NB4 (cell line): ENCODE measurements around the gene WNT6.

ENCODE experiments used
- POLR2A ChIP-seq: IDR thresholded peaks from 2 replicates; pipeline ENCODE4 v1.6.1; 2011; ENCODE audit warnings: mild to moderate bottlenecking; ENCODE audit not compliant: insufficient read length; ENCODE audit errors: extremely low read depth
- TF ChIP-seq, protein P1 (sequence below): IDR thresholded peaks from one replicate; pipeline ENCODE4 v1.5.1; 2012; ENCODE audit warnings: low read depth, low read length

DNA sequence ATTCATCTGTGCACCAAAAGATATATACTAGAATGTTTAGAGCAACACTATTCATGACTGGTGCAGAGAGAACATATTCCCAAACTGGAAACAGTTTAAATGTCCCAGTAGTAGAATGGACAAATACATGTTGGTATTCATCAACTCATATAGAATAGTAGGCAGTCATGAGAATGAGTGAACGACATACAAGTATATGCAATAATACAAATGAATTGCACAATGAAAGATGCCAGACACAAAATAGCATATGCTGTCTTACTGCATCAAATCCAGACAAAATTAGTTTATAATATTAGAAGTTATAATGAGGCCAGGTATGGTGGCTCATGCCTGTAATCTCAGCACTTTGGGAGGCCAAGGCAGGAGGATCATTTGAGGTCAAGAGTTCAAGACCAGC is 19.7 kb upstream of the WNT6 start:
- TF ChIP-seq, protein P1, sequence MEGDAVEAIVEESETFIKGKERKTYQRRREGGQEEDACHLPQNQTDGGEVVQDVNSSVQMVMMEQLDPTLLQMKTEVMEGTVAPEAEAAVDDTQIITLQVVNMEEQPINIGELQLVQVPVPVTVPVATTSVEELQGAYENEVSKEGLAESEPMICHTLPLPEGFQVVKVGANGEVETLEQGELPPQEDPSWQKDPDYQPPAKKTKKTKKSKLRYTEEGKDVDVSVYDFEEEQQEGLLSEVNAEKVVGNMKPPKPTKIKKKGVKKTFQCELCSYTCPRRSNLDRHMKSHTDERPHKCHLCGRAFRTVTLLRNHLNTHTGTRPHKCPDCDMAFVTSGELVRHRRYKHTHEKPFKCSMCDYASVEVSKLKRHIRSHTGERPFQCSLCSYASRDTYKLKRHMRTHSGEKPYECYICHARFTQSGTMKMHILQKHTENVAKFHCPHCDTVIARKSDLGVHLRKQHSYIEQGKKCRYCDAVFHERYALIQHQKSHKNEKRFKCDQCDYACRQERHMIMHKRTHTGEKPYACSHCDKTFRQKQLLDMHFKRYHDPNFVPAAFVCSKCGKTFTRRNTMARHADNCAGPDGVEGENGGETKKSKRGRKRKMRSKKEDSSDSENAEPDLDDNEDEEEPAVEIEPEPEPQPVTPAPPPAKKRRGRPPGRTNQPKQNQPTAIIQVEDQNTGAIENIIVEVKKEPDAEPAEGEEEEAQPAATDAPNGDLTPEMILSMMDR: no peak
- TF ChIP-seq POLR2A: no peak
